WTC11 (cell line): ENCODE data around the gene TRAPPC10. TPM values are rescaled to one million over a fixed set of nuclear protein-coding genes. Genes with fewer than 3 reads are reported as not detected.
"Not testable (repeated sequence)": the region's sequence is repeated elsewhere in the genome, so short reads cannot be mapped to it uniquely, and the experiment has no call there.

ENCODE experiments used
- ATAC-seq: fragments of 200-7000 bp; cut with Tn5 transposase; 2 replicates; pipeline ENCODE4 v1.10.0; 2021; ENCODE audit warnings: mild to moderate bottlenecking, moderate library complexity
- CTCF ChIA-PET: fragments of 300-600 bp; sonication (Branson Sonifier 250); formaldehyde crosslinking; loops from one replicate; lab custom pipeline; 2021; ENCODE audit warnings: antibody characterized with exemption; lab: Charles Lee
- POLR2A ChIA-PET: fragments of 350-600 bp; sonication (Branson Sonifier 250); formaldehyde crosslinking; loops from one replicate; lab custom pipeline; 2021; ENCODE audit warnings: antibody characterized with exemption; lab: Charles Lee
- DNase-seq: peaks from one replicate; pipeline ENCODE4 v3.0.0; 2021; ENCODE audit warnings: low spot score
- H3K27ac Mint-ChIP-seq: 2 replicates; pipeline ENCODE4 v1.8.0; 2021; ENCODE audit warnings: mixed read lengths
- H3K27me3 Mint-ChIP-seq: 2 replicates; pipeline ENCODE4 v1.8.0; 2021; ENCODE audit warnings: low read depth, mild to moderate bottlenecking, moderate library complexity, mixed read lengths
- H3K36me3 Mint-ChIP-seq: 2 replicates; pipeline ENCODE4 v1.8.0; 2021; ENCODE audit warnings: mixed read lengths
- H3K4me1 Mint-ChIP-seq: 2 replicates; pipeline ENCODE4 v1.8.0; 2022; ENCODE audit warnings: mixed read lengths
- H3K4me3 Mint-ChIP-seq: 2 replicates; pipeline ENCODE4 v1.8.0; 2021; ENCODE audit warnings: mild to moderate bottlenecking, moderate library complexity, mixed read lengths
- H3K9me3 Mint-ChIP-seq: 2 replicates; pipeline ENCODE4 v1.8.0; 2021; ENCODE audit warnings: mixed read lengths
- total RNA-seq: library from RNA; stranded (reverse); gene quantifications from 3 replicates; pipeline ENCODE4 v1.2.3, GENCODE V29; 2021

The TRAPPC10 gene
- total RNA-seq, 1 experiment from 2014 or later: 34.5 TPM

DNA sequence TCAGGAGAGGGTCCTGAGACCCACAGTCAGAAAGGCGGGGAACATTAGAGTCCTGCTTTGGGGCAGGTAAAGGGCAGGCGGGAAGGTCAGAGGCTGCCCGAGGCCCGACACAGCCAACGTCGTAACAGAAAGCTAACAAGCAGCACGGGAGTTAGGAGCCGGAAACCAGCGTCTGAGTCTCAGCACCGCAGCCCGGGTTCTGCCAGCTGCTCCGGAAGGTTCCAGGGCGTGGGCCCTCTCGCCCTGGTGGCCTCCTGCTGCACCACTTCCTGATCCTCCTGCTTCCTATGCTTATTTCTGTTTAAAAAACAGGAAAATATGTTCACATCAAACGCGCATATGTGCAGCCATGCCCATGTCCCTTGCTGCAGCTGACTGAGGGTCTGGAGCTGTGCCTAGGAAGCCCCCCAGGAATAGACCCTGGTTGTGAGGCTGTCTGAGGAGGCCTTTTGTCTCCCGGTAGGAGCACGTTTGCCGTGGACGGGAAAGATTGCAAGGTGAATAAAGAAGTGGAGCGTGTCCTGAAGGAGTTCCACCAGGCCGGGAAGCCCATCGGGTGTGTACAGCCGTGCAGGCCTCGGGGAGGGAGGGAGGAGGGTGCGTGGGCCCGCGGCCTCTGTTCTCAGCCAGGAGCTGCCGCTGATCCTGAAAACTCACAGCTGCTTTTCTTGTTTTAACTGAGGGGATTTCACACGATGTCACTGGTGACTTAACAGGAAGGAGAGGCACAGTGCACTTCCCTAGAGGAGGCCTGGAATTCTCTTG lies 127.9 kb downstream of the TRAPPC10 start:
- H3K36me3 Mint-ChIP-seq, CTCF ChIA-PET, H3K4me3 Mint-ChIP-seq, POLR2A ChIA-PET, H3K27me3 Mint-ChIP-seq, H3K27ac Mint-ChIP-seq, DNase-seq, ATAC-seq, H3K4me1 Mint-ChIP-seq, H3K9me3 Mint-ChIP-seq: not testable (repeated sequence)

DNA sequence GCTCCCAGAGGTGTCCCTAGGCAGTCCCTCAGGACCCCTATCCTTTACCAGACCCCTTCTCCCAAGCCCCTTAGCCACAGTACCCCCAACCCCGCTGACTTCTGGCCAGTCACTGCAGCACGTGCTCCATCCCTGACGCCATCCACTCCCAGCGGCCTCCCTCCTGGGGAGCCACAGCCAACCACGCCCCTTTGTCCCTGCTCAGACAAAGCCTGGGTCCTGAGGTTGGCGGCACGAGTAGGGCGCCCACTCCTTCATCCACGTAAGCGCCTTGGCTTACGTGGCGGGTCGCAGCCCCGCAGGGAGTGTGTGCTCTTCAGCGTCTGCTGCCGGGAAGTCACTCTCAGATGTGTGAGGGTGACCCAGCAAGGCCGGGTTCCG lies 128.4 kb downstream of the TRAPPC10 start:
- DNase-seq, H3K9me3 Mint-ChIP-seq, H3K27me3 Mint-ChIP-seq, POLR2A ChIA-PET, H3K36me3 Mint-ChIP-seq, H3K4me3 Mint-ChIP-seq, H3K27ac Mint-ChIP-seq, H3K4me1 Mint-ChIP-seq, ATAC-seq, CTCF ChIA-PET: not testable (repeated sequence)

DNA sequence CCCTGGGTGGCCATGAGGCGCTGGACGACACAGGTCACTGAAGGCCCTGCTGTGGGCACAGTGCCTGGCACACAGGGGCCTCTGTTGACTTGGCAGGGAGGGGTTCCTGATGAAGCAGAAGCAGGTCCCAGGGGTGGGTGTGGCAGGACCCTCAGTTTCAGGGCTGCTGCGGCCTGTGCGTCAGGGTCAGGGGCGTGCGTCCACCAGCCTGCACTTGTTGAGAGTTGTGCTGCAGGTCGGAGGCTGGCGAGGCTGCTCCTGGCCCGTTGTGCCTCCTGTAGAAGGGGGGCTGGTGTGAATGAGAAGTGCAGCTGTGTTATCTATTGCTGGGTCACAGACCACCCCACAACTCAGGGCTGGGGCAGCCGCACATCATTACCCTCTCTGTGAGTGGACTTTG lies 130.4 kb downstream of the TRAPPC10 start:
- CTCF ChIA-PET, H3K36me3 Mint-ChIP-seq, H3K27ac Mint-ChIP-seq, DNase-seq, H3K27me3 Mint-ChIP-seq, POLR2A ChIA-PET, H3K4me3 Mint-ChIP-seq, H3K4me1 Mint-ChIP-seq, H3K9me3 Mint-ChIP-seq, ATAC-seq: not testable (repeated sequence)

DNA sequence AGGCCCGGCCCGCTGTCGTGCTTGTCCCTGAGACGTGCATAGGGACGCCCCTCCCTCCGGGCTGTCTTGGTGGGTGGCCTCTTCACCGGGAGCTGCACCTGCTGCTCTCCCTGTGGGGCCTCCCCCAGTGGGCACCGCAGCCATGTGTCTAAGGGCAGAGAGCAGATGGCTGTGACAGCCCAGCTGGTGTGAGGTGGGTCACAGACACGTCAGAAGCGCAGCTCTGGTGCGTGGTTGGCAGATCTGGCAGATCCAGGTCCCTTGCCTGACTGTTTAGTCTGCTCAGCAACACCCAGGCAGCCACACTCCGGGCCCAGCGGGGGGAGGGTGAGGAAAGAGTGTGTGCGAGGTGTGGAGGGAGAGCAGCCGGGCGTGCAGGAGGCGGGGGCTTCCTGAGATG lies 131.3 kb downstream of the TRAPPC10 start:
- H3K4me3 Mint-ChIP-seq, CTCF ChIA-PET, H3K4me1 Mint-ChIP-seq, H3K9me3 Mint-ChIP-seq, H3K36me3 Mint-ChIP-seq, DNase-seq, H3K27me3 Mint-ChIP-seq, H3K27ac Mint-ChIP-seq, POLR2A ChIA-PET, ATAC-seq: not testable (repeated sequence)

DNA sequence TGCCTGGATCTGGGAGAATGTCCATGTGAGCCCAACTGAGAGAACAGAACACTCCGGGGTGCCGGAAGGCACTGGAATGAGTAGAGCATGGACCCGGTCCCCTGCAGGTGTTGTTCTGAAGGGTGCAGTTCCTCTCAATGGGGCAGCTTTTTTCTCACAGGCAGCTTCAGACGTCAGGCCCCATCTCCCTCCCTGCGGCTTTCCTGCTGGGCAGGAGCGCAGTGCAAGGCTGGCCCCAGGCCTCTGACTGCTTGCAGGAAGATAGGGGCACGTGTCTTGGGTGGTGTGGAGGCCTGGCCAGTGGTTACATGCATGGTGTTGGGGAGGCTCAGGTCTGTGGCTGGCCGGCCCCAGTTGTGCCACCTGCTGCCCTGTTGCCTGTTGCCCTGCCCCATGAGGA lies 131.9 kb downstream of the TRAPPC10 start:
- H3K36me3 Mint-ChIP-seq, CTCF ChIA-PET, H3K27me3 Mint-ChIP-seq, H3K27ac Mint-ChIP-seq, POLR2A ChIA-PET, H3K4me1 Mint-ChIP-seq, DNase-seq, ATAC-seq, H3K9me3 Mint-ChIP-seq, H3K4me3 Mint-ChIP-seq: not testable (repeated sequence)

DNA sequence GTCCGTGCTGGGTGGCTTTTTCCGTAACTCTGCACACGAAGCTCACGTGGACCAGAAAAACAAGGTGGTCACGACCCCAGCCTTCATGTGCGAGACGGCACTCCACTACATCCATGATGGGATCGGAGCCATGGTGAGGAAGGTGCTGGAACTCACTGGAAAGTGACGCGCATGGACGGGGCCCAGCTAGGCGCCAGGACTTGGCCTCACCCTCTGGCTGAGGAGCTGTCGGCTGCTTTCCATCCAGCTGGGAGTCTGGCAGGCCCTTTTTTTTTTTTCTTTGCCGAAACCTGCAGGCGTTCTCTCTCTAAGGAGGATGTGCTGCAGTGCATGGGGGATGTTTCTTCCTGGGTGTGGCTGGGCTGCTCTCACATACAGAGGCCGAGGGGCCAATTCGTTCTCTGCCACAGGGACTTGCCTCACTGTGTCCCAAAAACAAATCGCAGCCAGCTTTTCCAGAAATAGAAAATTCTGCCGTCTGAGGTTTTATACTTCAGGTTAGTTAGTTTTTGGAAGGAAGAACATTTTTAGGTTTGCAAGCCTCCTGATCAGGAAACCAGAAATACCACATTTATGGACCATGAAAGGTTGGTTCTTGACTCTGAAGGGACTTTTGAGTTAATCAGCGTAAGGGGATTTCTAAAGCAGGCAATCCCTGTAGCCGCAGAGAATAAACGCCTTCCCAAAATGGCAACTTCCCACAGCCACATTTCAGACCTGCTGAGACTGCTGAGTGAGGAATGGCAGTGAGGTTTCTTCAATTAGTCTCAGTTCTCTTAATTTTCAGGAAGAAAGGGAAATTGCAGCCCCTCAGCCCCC lies 132.9 kb downstream of the TRAPPC10 start:
- ATAC-seq, POLR2A ChIA-PET, CTCF ChIA-PET, H3K27me3 Mint-ChIP-seq, H3K4me3 Mint-ChIP-seq, H3K4me1 Mint-ChIP-seq, H3K36me3 Mint-ChIP-seq, DNase-seq, H3K27ac Mint-ChIP-seq, H3K9me3 Mint-ChIP-seq: not testable (repeated sequence)

DNA sequence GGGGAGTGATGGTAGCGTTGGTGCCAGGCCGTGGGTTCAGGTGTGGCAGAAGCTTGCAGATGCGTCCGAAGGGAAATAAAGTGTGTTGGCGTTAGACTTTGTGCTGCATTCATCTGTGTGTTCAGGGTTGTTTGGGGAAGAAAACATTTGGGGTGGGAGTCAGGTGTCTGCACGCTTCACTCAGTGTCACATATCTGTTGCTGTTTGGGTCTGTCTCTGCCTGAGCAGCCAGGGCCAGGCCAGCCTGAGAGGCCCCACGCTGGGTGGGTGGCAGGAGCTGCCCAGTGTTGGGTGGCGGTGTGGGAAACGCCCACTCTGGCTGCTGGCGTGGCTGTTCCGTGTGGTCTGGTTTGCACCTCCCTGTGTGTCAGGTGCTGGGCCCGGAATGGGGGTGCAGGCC lies 133.5 kb downstream of the TRAPPC10 start:
- DNase-seq, H3K4me3 Mint-ChIP-seq, H3K27ac Mint-ChIP-seq, H3K27me3 Mint-ChIP-seq, CTCF ChIA-PET, POLR2A ChIA-PET, H3K36me3 Mint-ChIP-seq, H3K4me1 Mint-ChIP-seq, H3K9me3 Mint-ChIP-seq, ATAC-seq: not testable (repeated sequence)

DNA sequence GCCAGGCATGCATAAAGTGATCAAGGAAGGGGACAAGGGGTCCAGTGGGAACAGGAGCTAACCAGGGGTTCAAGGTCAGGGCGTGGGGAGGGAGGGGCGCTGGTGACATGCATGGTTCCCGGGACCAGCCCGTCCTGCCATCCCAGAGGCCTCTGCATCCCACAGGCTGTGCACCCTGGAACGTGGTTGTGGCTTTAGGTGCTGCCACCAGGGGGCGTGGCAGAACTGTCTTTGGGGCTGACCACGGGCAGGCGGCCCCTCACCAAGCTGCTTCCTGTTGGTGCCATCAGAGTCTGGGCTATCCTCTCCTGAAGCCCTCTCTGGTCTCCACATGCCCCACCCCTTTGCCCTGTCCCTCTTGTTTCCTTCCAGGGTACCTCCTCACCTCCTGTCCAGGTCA lies 135.0 kb downstream of the TRAPPC10 start:
- H3K4me3 Mint-ChIP-seq, DNase-seq, H3K9me3 Mint-ChIP-seq, H3K27ac Mint-ChIP-seq, H3K4me1 Mint-ChIP-seq, H3K27me3 Mint-ChIP-seq, H3K36me3 Mint-ChIP-seq, POLR2A ChIA-PET, CTCF ChIA-PET: not testable (repeated sequence)
- peak; percentile 76 for ATAC-seq

DNA sequence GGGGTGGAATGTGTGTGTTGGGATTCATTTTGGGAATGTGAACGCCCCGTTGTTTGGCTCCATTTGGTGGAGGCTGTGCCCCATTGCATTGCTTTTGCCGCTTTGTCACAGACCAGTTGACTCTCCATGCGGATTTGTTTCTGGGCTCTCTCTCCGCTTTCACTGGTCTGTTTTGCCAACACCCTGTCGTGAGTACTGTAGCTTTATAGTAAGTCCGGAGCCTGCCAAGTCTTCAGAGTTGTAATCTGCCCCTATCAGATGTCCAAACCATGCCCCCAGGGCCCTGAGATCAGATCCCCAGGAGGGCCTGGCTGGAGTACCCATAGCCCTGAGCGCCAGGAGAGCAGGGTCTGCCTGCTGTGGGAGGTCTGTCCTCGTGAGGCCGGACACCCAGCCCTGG lies 138.1 kb downstream of the TRAPPC10 start:
- DNase-seq, H3K9me3 Mint-ChIP-seq, H3K27ac Mint-ChIP-seq, POLR2A ChIA-PET, ATAC-seq, CTCF ChIA-PET, H3K4me1 Mint-ChIP-seq, H3K4me3 Mint-ChIP-seq, H3K27me3 Mint-ChIP-seq, H3K36me3 Mint-ChIP-seq: not testable (repeated sequence)

DNA sequence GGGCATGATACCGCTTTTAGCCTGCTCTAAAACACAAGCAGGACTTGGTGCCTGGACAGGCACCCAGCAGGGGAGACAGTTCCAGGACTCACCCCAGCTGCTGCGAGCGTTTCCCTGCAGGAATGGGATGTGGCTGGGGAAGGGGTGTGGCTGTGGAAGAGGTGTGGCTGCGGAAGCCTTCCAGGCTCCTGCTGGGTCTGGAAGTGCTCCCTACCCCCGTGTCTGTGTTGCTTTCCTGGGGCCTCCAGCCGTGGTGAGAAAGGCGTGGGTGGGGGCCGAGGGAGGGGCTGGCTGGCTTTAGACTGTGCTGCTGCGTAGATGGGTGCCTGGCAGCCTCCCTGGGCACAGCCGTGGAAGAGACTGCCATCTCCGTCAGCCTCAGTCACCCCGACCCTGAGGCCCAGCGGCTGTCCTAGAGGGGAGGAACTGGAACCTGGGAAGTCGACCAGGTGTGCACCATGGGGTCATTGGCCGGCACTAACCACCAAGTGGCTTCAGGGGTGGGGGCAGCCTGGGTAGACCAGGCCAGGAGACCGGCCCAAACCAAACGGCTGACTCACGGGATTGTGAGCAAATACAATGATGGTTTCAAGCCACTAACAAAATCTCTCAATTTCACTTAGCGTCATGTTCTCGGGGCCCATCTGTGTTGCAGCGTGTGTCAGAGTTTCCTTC lies 141.2 kb downstream of the TRAPPC10 start:
- H3K4me1 Mint-ChIP-seq, H3K4me3 Mint-ChIP-seq, H3K36me3 Mint-ChIP-seq, DNase-seq, H3K9me3 Mint-ChIP-seq, POLR2A ChIA-PET, H3K27me3 Mint-ChIP-seq, CTCF ChIA-PET, H3K27ac Mint-ChIP-seq: not testable (repeated sequence)
- ATAC-seq: peak; percentile 48; the same call in 1 of the 2 replicates

DNA sequence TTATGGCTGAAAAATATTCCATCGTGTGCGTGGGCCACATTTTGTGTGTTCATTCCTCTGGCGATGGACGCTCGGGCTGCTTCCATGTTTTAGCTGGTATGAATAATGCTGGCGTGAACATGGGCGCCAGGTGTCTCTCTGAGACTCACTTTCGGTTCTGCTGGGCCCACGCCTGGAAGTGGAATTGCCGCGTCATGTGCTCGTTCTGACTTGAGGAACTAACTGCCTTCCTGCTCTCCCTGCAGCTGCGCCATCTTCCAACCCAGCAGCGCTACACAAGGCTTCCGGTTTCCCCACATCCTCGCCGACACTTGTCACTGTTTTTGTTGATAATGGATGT lies 141.8 kb downstream of the TRAPPC10 start:
- H3K27ac Mint-ChIP-seq, H3K36me3 Mint-ChIP-seq, POLR2A ChIA-PET, H3K4me1 Mint-ChIP-seq, H3K4me3 Mint-ChIP-seq, H3K27me3 Mint-ChIP-seq, DNase-seq, ATAC-seq, CTCF ChIA-PET, H3K9me3 Mint-ChIP-seq: not testable (repeated sequence)

DNA sequence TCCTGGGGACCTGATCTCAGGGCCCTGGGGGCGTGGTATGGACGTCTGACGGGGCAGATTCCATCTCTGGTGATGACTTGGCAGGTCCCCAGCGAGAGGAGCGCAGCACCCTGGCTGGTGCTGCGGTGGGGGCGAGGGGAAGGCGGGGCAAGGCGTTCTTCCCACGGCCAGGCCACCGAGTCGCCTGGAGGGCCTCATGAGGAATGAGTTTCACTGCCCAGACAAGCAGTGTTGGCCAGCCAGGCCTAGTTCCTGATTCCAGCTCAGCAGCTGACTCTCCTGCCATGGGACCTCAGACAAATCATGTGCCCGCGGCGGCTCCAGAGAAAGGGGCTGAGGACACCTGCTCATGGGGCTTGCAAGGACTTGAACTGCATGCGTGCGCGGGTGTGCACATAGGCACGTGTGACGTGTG lies 142.7 kb downstream of the TRAPPC10 start:
- H3K36me3 Mint-ChIP-seq, H3K4me3 Mint-ChIP-seq, POLR2A ChIA-PET, CTCF ChIA-PET, H3K27me3 Mint-ChIP-seq, H3K27ac Mint-ChIP-seq, ATAC-seq, H3K9me3 Mint-ChIP-seq, DNase-seq, H3K4me1 Mint-ChIP-seq: not testable (repeated sequence)
